Measurements from ENCODE around the gene ARF6.
A peak's percentile ranks its signal among the peaks of the same experiment; 100 is the strongest.
"Not testable (repeated sequence)": the region's sequence is repeated elsewhere in the genome, so short reads cannot be mapped to it uniquely, and the experiment has no call there.

ARF6 gene

DNA sequence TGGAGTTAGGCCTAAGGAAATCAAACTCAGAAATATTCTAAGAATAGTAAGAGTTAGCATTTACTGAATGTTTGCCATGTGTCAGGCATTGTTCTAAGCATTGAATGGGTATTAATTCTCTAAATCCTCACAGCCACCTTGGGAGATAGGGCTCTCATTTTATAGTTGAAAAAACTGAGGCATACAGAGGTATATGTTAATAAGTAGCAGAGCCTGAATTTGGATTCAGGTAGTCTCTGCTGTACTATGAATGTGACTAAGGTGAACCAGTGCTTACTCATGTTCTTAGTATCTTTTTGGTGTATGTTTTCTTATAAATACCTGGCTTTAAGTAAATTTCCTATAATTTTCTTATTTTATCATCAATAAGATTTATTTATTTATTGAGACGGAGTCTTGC lies 8.1 kb downstream of the ARF6 start:
- TF ChIP-seq ZC3H10 (CRISPR knock-in tag; IDR thresholded peaks at IDR 0.05) (no peak), OSR1 (CRISPR knock-in tag; IDR thresholded peaks at IDR 0.05) (no peak), ESRRG (CRISPR knock-in tag; IDR thresholded peaks at IDR 0.05) (no peak), ZNF565 (CRISPR knock-in tag; conservative IDR thresholded peaks at IDR 0.05; ENCODE audit: low read depth) (no peak), RARB (CRISPR knock-in tag; IDR thresholded peaks at IDR 0.05) (no peak), GLIS3 (CRISPR knock-in tag; IDR thresholded peaks at IDR 0.05) (no peak), TOX (CRISPR knock-in tag; IDR thresholded peaks at IDR 0.05; ENCODE audit: borderline replicate concordance) (no peak), CSDC2 (CRISPR knock-in tag; IDR thresholded peaks at IDR 0.05) (no peak), ZFP3 (CRISPR knock-in tag; IDR thresholded peaks at IDR 0.05) (no peak), ZFP30 (CRISPR knock-in tag; IDR thresholded peaks at IDR 0.05) (no peak), ISL1 (CRISPR knock-in tag; IDR thresholded peaks at IDR 0.05) (no peak), ARNTL (CRISPR knock-in tag; IDR thresholded peaks at IDR 0.05; ENCODE audit: borderline replicate concordance, low read depth) (no peak), TCF4 (CRISPR knock-in tag; IDR thresholded peaks at IDR 0.05; ENCODE audit: borderline replicate concordance) (no peak), PPARA (CRISPR knock-in tag; IDR thresholded peaks at IDR 0.05; ENCODE audit: borderline replicate concordance) (no peak), ZNF8 (CRISPR knock-in tag; IDR thresholded peaks at IDR 0.05) (no peak)
- TF ChIP-seq, protein P1, sequence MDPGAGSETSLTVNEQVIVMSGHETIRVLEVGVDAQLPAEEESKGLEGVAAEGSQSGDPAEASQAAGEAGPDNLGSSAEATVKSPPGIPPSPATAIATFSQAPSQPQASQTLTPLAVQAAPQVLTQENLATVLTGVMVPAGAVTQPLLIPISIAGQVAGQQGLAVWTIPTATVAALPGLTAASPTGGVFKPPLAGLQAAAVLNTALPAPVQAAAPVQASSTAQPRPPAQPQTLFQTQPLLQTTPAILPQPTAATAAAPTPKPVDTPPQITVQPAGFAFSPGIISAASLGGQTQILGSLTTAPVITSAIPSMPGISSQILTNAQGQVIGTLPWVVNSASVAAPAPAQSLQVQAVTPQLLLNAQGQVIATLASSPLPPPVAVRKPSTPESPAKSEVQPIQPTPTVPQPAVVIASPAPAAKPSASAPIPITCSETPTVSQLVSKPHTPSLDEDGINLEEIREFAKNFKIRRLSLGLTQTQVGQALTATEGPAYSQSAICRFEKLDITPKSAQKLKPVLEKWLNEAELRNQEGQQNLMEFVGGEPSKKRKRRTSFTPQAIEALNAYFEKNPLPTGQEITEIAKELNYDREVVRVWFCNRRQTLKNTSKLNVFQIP (CRISPR knock-in tag; IDR thresholded peaks at IDR 0.05; ENCODE audit: borderline replicate concordance, low read depth), result no peak
- TF ChIP-seq, protein P2, sequence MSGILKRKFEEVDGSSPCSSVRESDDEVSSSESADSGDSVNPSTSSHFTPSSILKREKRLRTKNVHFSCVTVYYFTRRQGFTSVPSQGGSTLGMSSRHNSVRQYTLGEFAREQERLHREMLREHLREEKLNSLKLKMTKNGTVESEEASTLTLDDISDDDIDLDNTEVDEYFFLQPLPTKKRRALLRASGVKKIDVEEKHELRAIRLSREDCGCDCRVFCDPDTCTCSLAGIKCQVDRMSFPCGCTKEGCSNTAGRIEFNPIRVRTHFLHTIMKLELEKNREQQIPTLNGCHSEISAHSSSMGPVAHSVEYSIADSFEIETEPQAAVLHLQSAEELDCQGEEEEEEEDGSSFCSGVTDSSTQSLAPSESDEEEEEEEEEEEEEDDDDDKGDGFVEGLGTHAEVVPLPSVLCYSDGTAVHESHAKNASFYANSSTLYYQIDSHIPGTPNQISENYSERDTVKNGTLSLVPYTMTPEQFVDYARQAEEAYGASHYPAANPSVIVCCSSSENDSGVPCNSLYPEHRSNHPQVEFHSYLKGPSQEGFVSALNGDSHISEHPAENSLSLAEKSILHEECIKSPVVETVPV (CRISPR knock-in tag; IDR thresholded peaks at IDR 0.05), result no peak
- TF ChIP-seq, protein P3, sequence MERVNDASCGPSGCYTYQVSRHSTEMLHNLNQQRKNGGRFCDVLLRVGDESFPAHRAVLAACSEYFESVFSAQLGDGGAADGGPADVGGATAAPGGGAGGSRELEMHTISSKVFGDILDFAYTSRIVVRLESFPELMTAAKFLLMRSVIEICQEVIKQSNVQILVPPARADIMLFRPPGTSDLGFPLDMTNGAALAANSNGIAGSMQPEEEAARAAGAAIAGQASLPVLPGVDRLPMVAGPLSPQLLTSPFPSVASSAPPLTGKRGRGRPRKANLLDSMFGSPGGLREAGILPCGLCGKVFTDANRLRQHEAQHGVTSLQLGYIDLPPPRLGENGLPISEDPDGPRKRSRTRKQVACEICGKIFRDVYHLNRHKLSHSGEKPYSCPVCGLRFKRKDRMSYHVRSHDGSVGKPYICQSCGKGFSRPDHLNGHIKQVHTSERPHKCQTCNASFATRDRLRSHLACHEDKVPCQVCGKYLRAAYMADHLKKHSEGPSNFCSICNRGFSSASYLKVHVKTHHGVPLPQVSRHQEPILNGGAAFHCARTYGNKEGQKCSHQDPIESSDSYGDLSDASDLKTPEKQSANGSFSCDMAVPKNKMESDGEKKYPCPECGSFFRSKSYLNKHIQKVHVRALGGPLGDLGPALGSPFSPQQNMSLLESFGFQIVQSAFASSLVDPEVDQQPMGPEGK (CRISPR knock-in tag; IDR thresholded peaks at IDR 0.05; ENCODE audit: borderline replicate concordance), result no peak
- TF ChIP-seq, protein P4, sequence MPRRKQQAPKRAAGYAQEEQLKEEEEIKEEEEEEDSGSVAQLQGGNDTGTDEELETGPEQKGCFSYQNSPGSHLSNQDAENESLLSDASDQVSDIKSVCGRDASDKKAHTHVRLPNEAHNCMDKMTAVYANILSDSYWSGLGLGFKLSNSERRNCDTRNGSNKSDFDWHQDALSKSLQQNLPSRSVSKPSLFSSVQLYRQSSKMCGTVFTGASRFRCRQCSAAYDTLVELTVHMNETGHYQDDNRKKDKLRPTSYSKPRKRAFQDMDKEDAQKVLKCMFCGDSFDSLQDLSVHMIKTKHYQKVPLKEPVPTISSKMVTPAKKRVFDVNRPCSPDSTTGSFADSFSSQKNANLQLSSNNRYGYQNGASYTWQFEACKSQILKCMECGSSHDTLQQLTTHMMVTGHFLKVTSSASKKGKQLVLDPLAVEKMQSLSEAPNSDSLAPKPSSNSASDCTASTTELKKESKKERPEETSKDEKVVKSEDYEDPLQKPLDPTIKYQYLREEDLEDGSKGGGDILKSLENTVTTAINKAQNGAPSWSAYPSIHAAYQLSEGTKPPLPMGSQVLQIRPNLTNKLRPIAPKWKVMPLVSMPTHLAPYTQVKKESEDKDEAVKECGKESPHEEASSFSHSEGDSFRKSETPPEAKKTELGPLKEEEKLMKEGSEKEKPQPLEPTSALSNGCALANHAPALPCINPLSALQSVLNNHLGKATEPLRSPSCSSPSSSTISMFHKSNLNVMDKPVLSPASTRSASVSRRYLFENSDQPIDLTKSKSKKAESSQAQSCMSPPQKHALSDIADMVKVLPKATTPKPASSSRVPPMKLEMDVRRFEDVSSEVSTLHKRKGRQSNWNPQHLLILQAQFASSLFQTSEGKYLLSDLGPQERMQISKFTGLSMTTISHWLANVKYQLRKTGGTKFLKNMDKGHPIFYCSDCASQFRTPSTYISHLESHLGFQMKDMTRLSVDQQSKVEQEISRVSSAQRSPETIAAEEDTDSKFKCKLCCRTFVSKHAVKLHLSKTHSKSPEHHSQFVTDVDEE (CRISPR knock-in tag; IDR thresholded peaks at IDR 0.05), result no peak
- no peak for ATAC-seq

- ATAC-seq, result not testable (repeated sequence)
Observed at GRCh38 chr14:49902679-49903246, 9.9 kb downstream of the ARF6 start.

DNA sequence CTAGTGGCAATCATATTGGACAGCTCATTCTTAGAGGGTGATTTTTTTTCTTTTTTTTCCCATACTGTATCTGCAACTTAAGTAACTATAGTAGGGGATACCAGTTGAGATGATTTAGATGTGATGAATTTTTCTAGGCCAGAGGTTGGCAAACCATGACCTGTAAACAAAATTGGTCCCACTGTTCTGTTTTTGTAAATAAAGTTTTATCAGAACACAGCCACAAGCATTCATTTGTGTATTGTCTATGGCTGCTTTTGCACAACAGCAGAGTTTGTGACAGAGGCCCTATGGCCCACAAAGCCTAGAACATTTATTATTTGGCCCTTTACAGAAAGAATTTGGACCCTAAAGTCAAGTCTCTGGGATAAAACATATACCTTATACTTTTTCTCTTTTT lies 11.4 kb downstream of the ARF6 start:
- ATAC-seq, result no peak
- TF ChIP-seq PPARA (CRISPR knock-in tag; IDR thresholded peaks at IDR 0.05; ENCODE audit: borderline replicate concordance) (no peak), ESRRG (CRISPR knock-in tag; IDR thresholded peaks at IDR 0.05) (no peak), ARNTL (CRISPR knock-in tag; IDR thresholded peaks at IDR 0.05; ENCODE audit: borderline replicate concordance, low read depth) (no peak)

- no peak for TF ChIP-seq ZNF70 (CRISPR knock-in tag; IDR thresholded peaks at IDR 0.05)
- no peak for ATAC-seq
Observed at GRCh38 chr14:49905989-49906388, 13.1 kb downstream of the ARF6 start.

DNA sequence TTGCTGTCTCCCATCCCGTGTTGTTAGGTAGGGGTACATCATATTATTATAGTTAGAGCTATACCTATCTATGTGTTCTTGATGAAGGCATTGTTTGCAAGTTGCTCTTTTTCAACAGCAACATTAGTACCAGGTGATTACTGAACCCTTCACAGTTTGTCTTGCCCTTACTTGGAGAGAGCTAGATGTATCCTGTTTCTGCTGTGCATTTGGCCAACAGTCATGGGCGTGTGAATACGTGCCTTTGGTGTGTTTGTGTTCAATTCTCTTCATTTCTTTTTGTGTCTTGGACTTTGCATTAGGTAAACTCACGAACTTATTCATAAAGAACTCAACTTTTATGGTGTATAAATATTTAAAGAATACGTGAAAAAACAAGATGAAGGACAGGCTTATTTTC lies 14.3 kb downstream of the ARF6 start:
- peak; percentile 36; the same call in 2 of the 3 replicates for ATAC-seq
- TF ChIP-seq TCF4 (CRISPR knock-in tag; IDR thresholded peaks at IDR 0.05; ENCODE audit: borderline replicate concordance) (no peak), ZC3H10 (CRISPR knock-in tag; IDR thresholded peaks at IDR 0.05) (no peak), ARNTL (CRISPR knock-in tag; IDR thresholded peaks at IDR 0.05; ENCODE audit: borderline replicate concordance, low read depth) (no peak), ZNF70 (CRISPR knock-in tag; IDR thresholded peaks at IDR 0.05) (no peak), OSR1 (CRISPR knock-in tag; IDR thresholded peaks at IDR 0.05) (no peak), RARB (CRISPR knock-in tag; IDR thresholded peaks at IDR 0.05) (no peak), CREB5 (CRISPR knock-in tag; IDR thresholded peaks at IDR 0.05; ENCODE audit: low read depth) (no peak), ZFP30 (CRISPR knock-in tag; IDR thresholded peaks at IDR 0.05) (no peak), ZFP3 (CRISPR knock-in tag; IDR thresholded peaks at IDR 0.05) (no peak)
- TF ChIP-seq, protein P3 (CRISPR knock-in tag; IDR thresholded peaks at IDR 0.05; ENCODE audit: borderline replicate concordance), result no peak
- TF ChIP-seq, protein P1 (CRISPR knock-in tag; IDR thresholded peaks at IDR 0.05; ENCODE audit: borderline replicate concordance, low read depth), result no peak
